BLaER1 (cell line): ENCODE data around the gene AK2.

ENCODE experiments used
- H3K27ac ChIP-seq: shearing (Covaris generic); formaldehyde crosslinking; 2 replicates; pipeline ENCODE4 v1.8.1; 2022
- H3K27me3 ChIP-seq: shearing (Covaris generic); formaldehyde crosslinking; 2 replicates; pipeline ENCODE4 v1.8.1; 2022
- H3K36me3 ChIP-seq: shearing (Covaris generic); formaldehyde crosslinking; 2 replicates; pipeline ENCODE4 v1.8.1; 2022
- H3K4me1 ChIP-seq: shearing (Covaris generic); formaldehyde crosslinking; 2 replicates; pipeline ENCODE4 v1.8.1; 2022
- H3K4me2 ChIP-seq: shearing (Covaris generic); formaldehyde crosslinking; 2 replicates; pipeline ENCODE4 v1.8.1; 2022
- H3K4me3 ChIP-seq: shearing (Covaris generic); formaldehyde crosslinking; 2 replicates; pipeline ENCODE4 v1.8.1; 2022
- H3K9ac ChIP-seq: shearing (Covaris generic); formaldehyde crosslinking; 2 replicates; pipeline ENCODE4 v1.8.1; 2022
- H3K9me3 ChIP-seq: shearing (Covaris generic); formaldehyde crosslinking; 2 replicates; pipeline ENCODE4 v1.8.1; 2022
- H4K20me1 ChIP-seq: shearing (Covaris generic); formaldehyde crosslinking; 2 replicates; pipeline ENCODE4 v1.8.1; 2022
- Cebpa-rat ChIP-seq: shearing (Covaris generic); IDR thresholded peaks from 2 replicates; pipeline ENCODE4 v1.8.1; 2022

The AK2 gene

GRCh38 chr1:33013791-33014190 is 22.9 kb downstream of the AK2 start:
- H3K27me3 ChIP-seq, result no peaks in the 10 kb centered on the region
- no peak overlapping the region for H3K4me2 ChIP-seq
- peaks cover 100% of the 10 kb centered on the region for H3K36me3 ChIP-seq
- H3K4me3 ChIP-seq, result no peak overlapping the region
- no peak overlapping the region for H3K27ac ChIP-seq
- TF ChIP-seq Cebpa-rat, result no peak
- H3K9ac ChIP-seq, result no peak overlapping the region
- H4K20me1 ChIP-seq, result peaks cover 32% of the 10 kb centered on the region; the same call in 1 of the 2 replicates
- no peaks in the 10 kb centered on the region for H3K4me1 ChIP-seq
- H3K9me3 ChIP-seq, result no peaks in the 10 kb centered on the region

DNA sequence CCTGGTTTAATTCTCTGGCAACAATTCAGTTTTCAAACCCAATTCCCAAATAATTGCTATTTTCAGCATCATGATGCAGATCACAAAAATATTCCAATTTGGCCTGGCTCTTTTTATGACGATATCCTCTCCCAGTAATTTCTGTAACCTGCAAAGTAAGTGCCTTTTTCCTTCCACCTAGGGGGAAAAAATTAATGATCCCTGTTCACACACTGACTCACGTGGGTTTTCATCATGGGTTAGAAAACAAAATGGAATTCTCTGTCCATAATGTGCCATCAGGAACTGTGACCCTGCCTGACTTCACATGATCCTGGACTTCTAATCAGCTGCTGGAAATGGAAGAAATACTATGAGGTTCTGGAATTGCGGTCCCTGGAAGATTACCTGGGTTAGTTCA is 24.5 kb downstream of the AK2 start:
- H3K4me3 ChIP-seq, result no peak overlapping the region
- H3K9ac ChIP-seq, result no peak overlapping the region
- peaks cover 100% of the 10 kb centered on the region for H3K36me3 ChIP-seq
- no peaks in the 10 kb centered on the region for H3K4me1 ChIP-seq
- no peak overlapping the region for H3K4me2 ChIP-seq
- H3K9me3 ChIP-seq, result no peaks in the 10 kb centered on the region
- TF ChIP-seq Cebpa-rat, result no peak
- H3K27ac ChIP-seq, result no peak overlapping the region
- no peaks in the 10 kb centered on the region for H3K27me3 ChIP-seq
- H4K20me1 ChIP-seq, result peaks cover 16% of the 10 kb centered on the region; the same call in 1 of the 2 replicates

GRCh38 chr1:33010932-33011731 is 25.6 kb downstream of the AK2 start:
- H3K4me2 ChIP-seq, result no peak overlapping the region
- H3K4me3 ChIP-seq, result no peak overlapping the region
- peaks cover 100% of the 10 kb centered on the region for H3K36me3 ChIP-seq
- no peaks in the 10 kb centered on the region for H3K4me1 ChIP-seq
- H3K27ac ChIP-seq, result no peak overlapping the region
- H4K20me1 ChIP-seq, result peaks cover 16% of the 10 kb centered on the region; the same call in 1 of the 2 replicates
- no peak overlapping the region for H3K9ac ChIP-seq
- no peaks in the 10 kb centered on the region for H3K27me3 ChIP-seq
- no peak for TF ChIP-seq Cebpa-rat
- H3K9me3 ChIP-seq, result no peaks in the 10 kb centered on the region

- Histone ChIP-seq H4K20me1 (0 out of 2 replicates have a peak, but pooled peaks cover 7% of the 10 kb centered on the region), H3K4me3 (no peak overlapping the region), H3K36me3 (peaks cover 94% of the 10 kb centered on the region), H3K4me1 (no peaks in the 10 kb centered on the region), H3K4me2 (no peak overlapping the region), H3K9me3 (no peaks in the 10 kb centered on the region), H3K9ac (no peak overlapping the region), H3K27ac (no peak overlapping the region), H3K27me3 (no peaks in the 10 kb centered on the region)
- TF ChIP-seq Cebpa-rat, result no peak
Observed at GRCh38 chr1:33009561-33009960, 27.1 kb downstream of the AK2 start.

DNA sequence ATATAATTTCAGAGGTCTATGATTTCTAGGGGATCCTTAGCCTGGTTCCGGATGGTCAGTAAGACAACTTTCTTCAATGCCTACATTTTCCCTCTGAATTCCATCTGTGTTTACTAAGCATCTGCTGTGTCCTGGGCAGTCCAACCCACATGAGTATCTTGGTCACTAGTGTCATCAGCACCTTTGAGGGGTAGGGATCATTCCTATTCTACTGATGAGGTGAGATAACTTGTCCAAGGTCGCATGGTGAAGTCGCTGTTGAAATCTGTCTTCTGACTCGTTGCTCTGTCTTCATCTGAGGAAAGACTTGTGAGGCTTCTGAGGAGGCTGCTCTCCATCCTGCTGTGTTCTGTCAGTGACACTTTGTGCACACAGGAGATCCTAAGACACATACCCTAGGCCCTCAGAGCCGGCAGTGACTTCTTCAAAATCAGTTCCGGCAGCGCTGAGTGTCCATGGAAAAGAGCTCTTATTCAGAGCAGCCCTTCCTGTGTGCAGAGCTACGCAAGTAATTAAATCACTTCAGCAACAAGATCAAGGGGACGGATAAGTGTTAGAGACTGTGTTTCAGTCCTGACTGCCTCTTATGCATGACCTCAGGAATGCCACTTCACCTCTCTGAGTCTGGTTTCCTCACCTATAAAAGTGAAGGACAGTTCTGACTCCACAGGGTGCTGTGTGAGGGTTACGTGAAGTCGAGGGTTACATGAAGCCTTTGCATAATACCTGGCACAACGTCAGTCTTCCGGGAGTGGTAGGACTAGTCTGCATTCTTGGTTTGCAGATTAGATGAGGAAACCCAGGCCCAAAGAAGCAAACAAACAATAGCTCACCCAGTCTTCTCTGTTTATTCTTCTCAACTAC is 28.4 kb downstream of the AK2 start:
- H3K9me3 ChIP-seq, result no peaks in the 10 kb centered on the region
- no peak overlapping the region for H3K9ac ChIP-seq
- H4K20me1 ChIP-seq, result no peaks in the 10 kb centered on the region
- no peaks in the 10 kb centered on the region for H3K4me1 ChIP-seq
- TF ChIP-seq Cebpa-rat, result no peak
- no peak overlapping the region for H3K4me2 ChIP-seq
- no peak overlapping the region for H3K27ac ChIP-seq
- no peak overlapping the region for H3K4me3 ChIP-seq
- H3K27me3 ChIP-seq, result no peaks in the 10 kb centered on the region
- H3K36me3 ChIP-seq, result peaks cover 81% of the 10 kb centered on the region

DNA sequence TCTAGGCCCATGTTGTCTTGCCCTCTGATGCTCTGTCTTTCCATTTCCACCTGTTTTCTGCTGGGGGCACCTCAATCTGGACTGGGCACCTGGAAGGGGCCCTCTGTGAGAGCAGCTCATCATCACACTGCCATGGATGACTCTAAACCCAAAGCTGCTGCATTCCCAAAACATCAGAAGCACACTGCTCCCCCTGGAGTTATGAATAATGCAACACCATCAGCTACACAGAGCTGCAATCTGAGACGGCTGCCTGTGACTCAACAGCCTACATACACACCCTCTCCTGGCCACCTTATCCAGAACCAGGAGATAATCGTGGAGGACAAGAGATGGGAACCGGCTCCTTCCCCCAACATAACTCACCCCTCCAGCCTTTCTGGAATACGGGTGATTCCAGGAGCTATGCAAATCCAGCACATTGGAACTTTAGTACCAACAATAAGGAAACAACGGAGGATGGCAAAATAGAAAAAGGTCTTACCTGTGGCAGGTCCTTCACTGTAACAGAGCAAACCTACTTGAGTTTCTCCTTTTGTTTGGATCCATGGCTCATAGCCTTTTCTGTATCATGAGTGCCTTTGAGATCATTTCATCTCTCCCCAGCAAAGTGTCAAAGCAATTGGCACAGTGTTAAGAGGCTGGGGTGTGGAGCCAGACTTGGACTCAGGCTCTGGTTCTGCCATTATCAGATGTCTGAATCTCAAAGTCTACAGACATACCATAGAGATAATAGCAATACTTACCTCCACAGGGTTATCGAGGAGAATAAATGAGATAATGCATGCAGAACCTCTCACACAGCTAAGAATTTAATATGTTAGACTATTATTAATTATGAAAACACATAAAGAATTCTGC is 29.3 kb downstream of the AK2 start:
- Histone ChIP-seq H3K4me3 (no peak overlapping the region), H3K27ac (no peak overlapping the region), H3K36me3 (peaks cover 77% of the 10 kb centered on the region), H3K9ac (no peak overlapping the region), H3K4me1 (no peaks in the 10 kb centered on the region), H3K27me3 (no peaks in the 10 kb centered on the region), H3K4me2 (no peak overlapping the region), H4K20me1 (no peaks in the 10 kb centered on the region), H3K9me3 (no peaks in the 10 kb centered on the region)
- no peak for TF ChIP-seq Cebpa-rat

DNA sequence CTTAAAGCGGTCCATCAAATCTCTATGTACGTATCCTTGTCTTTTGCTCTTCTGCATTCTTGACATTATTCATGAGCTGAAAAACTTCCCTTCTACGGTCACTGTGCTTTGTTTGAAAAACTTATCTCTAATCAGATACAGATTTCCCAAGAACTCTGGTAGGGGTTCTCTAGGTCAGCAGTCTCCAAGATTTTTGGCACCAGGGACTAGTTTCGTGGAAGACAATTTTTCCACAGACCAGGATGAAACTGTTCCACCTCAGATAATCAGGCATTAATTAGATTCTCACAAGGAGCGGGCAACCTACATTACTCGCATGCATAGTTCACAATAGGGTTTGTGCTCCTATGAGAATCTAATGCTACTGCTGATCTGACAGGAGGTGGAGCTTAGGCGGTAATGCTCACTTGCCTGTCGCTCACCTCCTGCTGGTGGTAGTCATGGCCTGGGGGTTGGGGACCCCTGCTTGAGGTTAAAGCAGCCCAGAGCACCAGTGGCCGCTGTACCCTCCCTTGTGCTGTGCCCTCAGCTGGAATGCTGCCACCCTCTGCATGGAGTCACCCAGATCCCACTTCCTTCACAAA is 30.8 kb downstream of the AK2 start:
- TF ChIP-seq Cebpa-rat, result no peak
- H3K4me1 ChIP-seq, result no peaks in the 10 kb centered on the region
- no peak overlapping the region for H3K4me2 ChIP-seq
- H3K9me3 ChIP-seq, result no peaks in the 10 kb centered on the region
- H3K4me3 ChIP-seq, result no peak overlapping the region
- H3K27ac ChIP-seq, result no peak overlapping the region
- H3K9ac ChIP-seq, result no peak overlapping the region
- no peaks in the 10 kb centered on the region for H3K27me3 ChIP-seq
- H3K36me3 ChIP-seq, result peaks cover 66% of the 10 kb centered on the region
- no peaks in the 10 kb centered on the region for H4K20me1 ChIP-seq

DNA sequence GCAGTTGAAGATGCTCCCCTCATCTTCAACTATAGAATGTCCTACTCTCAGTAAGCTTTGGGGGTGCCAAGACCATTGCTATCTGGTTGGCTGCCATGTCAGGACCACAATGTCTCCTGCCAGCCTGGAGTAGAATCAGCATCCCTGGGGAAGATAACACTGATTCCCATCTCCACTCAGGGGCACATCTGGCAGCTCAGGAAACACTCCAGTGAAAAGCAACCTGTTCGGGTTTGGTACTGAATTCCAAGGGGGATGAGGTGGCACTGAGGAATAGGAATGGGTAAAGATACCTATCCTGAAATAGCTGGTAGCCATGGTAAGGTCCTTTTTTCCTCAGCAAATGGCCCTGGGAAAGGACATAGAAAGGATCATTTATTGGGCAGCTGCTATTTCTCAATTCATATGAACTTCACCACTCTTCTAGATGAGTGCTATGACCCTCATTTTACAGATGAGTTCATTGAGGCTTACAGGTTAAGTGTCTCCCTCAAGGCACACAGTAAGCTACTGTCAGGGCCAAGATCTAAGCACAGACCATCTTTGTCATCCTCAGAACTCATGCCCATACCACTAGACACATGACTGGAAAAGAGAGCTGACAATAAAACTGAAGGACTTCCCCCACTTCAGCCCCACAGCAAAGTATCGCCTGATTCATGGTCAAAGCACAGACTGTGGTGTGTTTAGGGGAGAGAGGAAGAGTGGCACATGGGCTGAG is 31.4 kb downstream of the AK2 start:
- Histone ChIP-seq H3K27ac (no peak overlapping the region), H3K4me2 (no peak overlapping the region), H3K9ac (no peak overlapping the region), H3K4me3 (no peak overlapping the region), H3K4me1 (no peaks in the 10 kb centered on the region), H4K20me1 (no peaks in the 10 kb centered on the region), H3K27me3 (no peaks in the 10 kb centered on the region), H3K9me3 (no peaks in the 10 kb centered on the region), H3K36me3 (peaks cover 60% of the 10 kb centered on the region)
- no peak for TF ChIP-seq Cebpa-rat

DNA sequence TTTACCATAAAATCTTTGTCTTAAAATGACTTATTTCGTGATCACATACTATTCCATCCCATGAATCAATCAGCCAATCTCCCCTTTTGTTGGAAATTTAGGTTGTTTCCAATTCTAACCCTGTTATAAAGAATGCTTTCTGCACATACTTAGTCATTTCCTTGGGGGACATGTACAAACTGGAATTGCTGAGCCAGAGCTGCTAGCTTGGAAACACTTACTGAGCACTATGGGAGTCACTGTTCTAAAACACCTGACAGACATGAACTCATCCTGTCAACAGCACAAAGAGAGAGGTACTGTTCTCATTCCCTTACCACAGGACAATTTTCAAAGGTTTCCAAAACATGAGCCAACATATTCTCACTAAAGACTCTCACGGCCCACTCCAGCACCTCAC is 32.1 kb downstream of the AK2 start:
- Histone ChIP-seq H3K27ac (no peak overlapping the region), H3K4me3 (no peak overlapping the region), H3K9ac (no peak overlapping the region), H3K36me3 (peaks cover 53% of the 10 kb centered on the region), H3K4me1 (no peaks in the 10 kb centered on the region; the same call in 1 of the 2 replicates), H3K27me3 (no peaks in the 10 kb centered on the region), H3K4me2 (no peak overlapping the region), H4K20me1 (no peaks in the 10 kb centered on the region), H3K9me3 (no peaks in the 10 kb centered on the region)
- TF ChIP-seq Cebpa-rat, result no peak
